RPMI8226 (cell line): Measurements from ENCODE around the gene HSF4.
A peak's percentile ranks its signal among the peaks of the same experiment; 100 is the strongest.

ENCODE experiments used
- DNase-seq: peaks from one replicate; pipeline ENCODE4 v3.0.0-alpha.2; 2015

HSF4 gene

GRCh38 chr16:67167588-67167987 lies 3.0 kb downstream of the HSF4 start:
- no peak for DNase-seq

DNA sequence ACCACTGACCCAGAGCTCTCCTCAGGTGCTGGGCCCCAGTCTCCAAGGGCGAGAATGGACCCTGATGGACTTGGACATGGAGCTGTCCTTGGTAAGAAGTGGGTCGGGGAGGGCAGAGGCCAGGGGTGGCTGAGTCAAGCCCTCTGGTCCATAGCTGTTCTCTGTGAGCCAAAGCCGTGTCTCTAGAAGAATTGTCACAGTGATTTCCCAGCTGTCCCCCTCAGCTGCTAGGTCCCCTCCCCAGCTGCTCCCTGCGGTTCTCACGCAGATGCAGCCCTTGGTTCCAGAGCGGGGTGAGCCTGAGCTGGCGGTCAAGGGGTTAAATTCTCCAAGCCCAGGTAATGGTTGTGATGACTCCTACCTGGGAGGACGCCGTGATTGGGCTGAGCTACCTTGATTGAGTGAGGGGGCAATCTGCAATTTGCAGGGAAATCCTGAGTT lies 4.5 kb downstream of the HSF4 start:
- DNase-seq: no peak

DNA sequence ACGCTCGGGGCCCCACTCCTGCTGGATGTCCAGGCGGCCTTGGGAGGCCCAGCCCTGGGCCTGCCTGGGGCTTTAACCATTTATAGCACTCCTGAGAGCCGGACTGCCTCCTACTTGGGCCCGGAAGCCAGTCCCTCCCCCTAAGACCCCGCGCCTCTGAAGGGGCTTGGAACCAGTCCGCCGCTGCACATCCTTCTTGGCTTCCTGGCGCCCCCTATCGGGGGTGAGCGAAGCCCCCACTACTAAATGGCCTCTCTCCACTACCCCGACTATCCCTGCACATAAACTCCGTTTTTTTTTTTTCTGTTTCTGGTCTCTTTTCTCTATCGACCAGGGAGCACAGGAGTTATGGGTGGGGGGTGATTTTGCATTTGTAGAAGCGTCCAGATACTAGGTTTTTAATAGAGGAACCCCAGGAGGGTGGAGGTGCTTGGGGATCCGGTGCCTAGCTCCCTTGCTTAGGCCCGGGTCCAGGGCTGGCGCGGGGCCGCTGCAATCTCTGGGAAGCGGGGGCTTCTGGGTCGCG lies 5.2 kb downstream of the HSF4 start:
- DNase-seq: no peak

DNA sequence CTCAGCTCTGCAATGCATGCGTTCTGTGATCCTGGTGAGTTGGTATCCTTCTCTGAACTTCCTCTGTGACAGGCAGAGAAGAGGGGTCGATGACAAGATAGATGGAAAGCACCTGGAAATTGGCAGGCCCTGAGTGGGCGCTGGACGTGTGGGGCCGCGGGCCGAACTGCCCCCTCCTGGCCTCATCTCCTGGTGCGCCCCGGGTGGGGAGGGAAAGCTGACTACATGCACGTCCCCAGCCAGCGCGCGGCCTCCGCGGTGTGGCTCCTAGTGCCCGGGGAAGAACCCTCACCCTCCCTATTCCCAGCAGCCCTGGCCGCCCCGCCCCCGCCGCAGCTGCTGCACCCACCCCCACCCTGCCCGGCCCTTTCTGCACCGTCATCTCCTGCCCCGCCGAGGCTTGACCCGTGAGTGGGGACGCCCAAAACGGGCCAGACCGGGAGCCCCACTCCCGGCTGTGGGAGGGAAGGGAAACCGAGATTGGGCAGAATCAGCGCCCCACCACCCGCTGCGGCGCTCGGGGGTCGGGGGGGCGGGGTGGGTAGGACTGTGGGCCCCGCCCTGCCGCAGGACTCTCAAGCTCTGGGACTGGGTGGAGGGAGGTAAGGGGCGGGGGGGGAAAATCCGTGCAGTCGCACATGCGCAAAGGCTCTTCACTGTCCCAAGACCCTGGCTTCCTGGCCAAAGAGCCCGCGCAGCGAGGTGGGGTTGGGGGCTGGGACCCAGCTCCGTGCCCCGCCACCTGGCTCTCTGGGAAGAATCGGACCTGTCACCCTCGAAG lies 5.8 kb downstream of the HSF4 start, which contains the start of gene NOL3:
NOL3 (plus strand) TSS at position 371 of the 781 bp plus-strand sequence.
- DNase-seq: peak; percentile 92

GRCh38 chr16:67170949-67171649 lies 6.6 kb downstream of the HSF4 start:
- DNase-seq: no peak

GRCh38 chr16:67173323-67173722 lies 8.8 kb downstream of the HSF4 start:
- DNase-seq: no peak

GRCh38 chr16:67173808-67174705 lies 9.5 kb downstream of the HSF4 start:
- peak; percentile 97 for DNase-seq

- DNase-seq: no peak
These were observed 10.2 kb downstream of the HSF4 start for GRCh38 chr16:67174706-67175231.

GRCh38 chr16:67176662-67177061 lies 12.1 kb downstream of the HSF4 start:
- DNase-seq: no peak

DNA sequence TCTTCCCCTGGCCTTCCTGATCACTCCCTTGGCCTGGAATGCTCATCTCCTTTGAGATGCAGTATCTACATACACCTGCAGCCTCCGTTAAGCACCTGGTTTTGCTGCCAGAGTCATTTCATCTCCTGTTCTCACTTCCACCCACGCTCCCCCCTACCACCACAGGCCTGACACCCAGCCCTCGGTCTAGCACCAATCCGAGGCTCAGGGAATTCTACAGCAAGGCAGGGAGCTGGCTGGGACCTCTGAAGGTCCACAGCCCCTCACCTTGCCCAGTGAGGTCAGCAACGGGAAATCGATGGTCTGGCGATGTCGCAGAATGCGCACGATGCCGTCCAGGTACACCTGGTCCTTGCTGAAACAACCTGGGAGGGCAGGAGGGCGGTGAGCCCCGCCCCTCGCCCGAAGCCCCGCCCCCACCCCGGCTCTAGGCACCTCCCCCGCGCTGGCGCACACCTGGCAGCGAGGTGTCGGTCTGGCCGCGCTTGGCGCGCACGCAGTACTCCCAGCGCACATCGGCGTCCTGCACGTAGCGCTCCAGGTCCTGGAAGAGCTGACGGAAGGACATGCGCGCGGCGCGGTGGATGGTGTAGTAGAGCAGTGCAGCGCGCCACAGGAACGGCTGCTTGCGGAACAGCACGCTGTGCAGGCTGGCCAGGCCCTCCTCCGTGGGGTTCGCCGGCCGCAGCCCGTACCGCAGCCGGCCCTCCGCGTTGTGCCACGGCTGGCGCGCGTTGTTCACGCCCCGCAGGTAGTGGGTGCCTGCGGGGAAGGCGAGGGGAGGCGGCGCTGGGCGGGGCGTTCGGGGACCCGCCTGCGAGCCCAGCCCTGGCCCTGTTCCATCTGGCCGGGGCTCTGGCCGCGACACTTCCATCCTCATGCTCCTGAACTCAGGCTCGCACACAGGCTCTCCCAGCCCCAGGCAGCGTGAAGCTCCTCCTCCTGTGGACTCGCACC lies 13.5 kb downstream of the HSF4 start:
- DNase-seq: peak; percentile 99

DNA sequence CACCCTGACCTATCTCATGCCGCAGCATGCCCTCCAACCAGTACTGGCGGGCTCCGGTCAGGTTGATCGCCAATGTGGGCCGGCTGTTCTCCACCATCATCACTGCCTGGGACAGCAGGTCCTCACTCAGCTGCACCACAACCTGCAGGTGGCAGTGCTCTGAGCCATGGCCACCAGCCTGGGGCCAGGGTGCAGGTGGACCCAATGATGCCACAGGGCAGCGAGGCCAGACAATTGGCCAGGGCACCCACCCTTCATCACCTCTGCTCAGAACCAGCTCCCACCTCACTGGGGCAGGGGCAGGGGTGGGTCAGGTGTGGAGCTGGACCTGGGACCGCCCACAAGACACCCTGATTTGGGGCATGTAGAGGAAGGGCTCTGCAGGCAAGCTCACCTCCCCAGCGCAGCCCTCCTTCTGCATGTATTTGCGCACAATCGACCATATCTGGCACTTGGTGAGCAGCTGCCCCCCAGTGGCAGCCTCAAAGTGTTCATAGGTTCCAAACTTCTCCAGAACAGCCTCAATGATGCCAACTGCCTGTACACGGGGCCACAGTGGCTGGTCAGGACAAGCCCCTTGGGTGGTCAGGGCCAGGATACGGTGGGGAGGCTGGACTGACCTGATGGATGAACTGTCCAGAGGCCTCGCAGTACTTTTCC lies 15.0 kb downstream of the HSF4 start:
- DNase-seq: no peak

DNA sequence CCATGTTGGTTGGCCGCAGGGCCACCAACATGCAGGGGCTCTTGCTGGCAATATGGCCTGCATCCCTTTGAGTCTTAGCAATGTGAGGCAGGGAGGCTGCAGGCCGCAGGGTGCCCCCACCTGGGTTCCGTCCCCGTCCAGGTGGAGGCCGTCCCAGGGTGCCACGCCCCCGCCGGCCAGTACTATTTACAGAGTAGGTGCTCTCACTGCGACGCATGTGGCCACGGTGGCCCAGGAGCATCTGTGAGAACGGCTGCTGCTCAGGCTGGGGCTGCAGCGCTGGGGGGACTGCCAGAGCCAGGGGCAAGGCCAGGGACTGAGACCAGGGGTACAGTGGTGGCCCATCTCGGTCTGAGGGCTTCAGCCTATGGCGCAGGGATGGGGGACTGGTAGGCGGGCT lies 15.6 kb downstream of the HSF4 start:
- no peak for DNase-seq

- DNase-seq: no peak
These were observed 16.8 kb downstream of the HSF4 start for GRCh38 chr16:67181346-67181745.

DNA sequence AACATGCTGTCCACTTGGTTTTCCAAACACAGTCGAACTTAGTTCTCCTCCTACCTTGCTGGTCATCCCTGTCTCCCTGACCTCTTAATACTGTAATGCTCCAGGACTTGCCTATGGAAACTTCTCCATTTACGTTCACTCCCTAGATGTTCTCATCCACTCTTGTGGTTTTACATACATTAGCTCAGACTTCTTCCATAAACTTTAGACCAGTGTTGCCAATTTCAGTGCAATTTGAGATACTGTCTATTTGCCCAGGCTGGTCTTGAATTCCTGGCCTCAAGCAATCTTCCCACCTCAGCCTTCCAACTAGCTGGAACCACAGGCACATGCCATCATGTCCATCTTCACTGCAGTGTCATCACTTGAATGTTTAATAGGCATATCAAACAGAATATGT lies 17.7 kb downstream of the HSF4 start:
- no peak for DNase-seq

GRCh38 chr16:67183284-67183626 lies 18.7 kb downstream of the HSF4 start:
- no peak for DNase-seq

DNA sequence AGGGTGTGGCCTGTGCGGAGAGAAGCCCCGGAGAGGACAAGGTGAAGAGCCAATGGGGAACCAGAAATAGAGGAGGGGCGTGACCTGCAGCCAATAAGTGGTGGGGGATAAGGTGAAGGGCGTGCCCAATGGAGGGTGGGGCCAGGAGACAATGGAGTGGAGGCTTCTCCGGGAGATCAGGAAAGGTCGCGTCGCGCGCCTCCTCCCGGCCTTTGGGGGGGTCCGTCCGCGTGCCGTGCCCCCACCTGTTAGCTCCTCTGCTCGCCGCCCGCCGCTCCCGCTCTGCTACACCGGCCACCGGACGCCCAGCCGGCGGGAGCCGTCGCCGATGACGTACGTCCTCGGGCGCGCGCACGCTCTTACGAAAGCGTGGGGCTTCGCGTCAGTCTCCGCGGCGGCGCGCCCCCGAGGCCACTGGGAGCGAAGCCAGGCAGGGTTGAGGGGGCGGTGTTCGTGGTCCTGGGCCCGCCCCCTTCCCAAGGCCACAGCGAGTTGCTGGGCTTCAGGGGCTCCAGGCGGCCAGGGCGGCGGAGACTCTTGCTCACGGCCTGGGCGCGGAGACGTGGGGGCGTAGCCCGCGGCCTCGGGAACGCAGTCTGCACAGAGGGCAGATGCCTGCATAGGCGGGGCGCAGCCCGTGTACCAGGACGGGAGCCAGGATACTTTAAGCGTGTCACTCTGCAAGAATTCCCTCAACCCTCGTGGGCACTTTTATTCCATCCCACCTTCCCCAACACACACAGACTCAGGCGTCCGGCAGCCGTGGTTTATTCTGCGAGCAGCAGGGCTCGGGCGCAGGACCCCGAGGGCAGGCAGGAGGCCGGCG lies 19.3 kb downstream of the HSF4 start, which contains the start of gene MATCAP1:
MATCAP1 (minus strand) TSS at position 337 of the 826 bp plus-strand sequence. CDS start 3,353 bp downstream, outside the sequence.
- peak; percentile 99 for DNase-seq

- DNase-seq: peak; percentile 68
These were observed 20.0 kb downstream of the HSF4 start for GRCh38 chr16:67184453-67184994.

GRCh38 chr16:67184995-67185650 lies 20.6 kb downstream of the HSF4 start:
- peak; percentile 93 for DNase-seq

DNA sequence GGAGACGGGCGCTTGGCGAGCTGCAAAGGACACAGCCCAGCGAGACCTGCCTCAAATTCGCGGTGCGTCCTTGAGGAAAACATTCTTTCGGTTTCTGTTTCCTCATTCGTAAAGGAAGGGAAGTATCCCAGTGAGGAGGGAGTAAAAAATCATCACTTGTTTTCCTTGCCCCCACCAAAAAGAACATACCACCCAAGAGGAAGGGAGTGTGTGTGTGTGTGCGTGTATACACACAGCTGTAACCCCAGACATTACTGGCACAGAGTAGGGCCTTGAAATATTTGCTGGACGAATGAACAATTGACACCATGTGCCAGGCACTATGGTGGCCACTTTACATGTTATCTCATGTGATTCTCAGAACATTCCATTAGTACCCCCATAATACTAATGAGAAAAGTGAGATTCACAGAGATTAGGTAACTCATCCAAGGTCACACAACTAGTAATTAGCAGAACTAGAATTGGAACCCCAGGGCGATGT lies 21.1 kb downstream of the HSF4 start:
- no peak for DNase-seq
